NT2/D1 (cell line): ENCODE measurements around the gene ANK3.

Source experiments
- SUZ12 ChIP-seq: IDR thresholded peaks from 2 replicates; pipeline ENCODE4 v1.6.1; 2011; ENCODE audit not compliant: insufficient read length, insufficient read depth; ENCODE audit errors: extremely low read depth
- YY1 ChIP-seq: IDR thresholded peaks from 2 replicates; pipeline ENCODE4 v1.6.1; 2011; ENCODE audit not compliant: insufficient read length, insufficient read depth
- ZNF274 ChIP-seq: IDR thresholded peaks from 2 replicates; pipeline ENCODE4 v1.6.1; 2011; ENCODE audit warnings: mild to moderate bottlenecking, low read depth, low read length

DNA sequence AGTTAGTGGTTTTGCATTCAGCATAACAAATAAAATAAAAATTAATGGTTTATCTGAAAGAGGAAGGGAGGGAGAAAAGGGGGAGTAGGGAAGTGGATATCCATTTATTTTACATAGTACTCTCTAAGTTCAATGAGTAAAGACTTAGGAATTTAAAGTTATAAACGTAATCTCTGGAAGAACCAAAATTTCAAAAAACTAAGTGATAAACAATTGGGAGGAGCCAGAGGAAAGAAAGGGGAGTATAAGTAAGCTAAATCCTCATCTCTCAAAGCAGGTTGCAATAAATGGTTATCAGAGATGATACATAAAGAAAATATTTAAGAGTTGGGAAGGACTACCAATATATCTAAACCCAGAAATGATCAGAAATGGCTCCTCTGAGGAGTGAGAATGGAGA is 46.4 kb downstream of the ANK3 start:
- no peak for TF ChIP-seq YY1
- no peak for TF ChIP-seq ZNF274
- no peak for TF ChIP-seq SUZ12
